GM12878 (cell line): ENCODE results near the gene WNK1.
"Not testable (repeated sequence)": the region's sequence is repeated elsewhere in the genome, so short reads cannot be mapped to it uniquely, and the experiment has no call there.

ENCODE experiments used
- ATF2 ChIP-seq: IDR thresholded peaks from 2 replicates; pipeline ENCODE4 v1.6.1; 2012; ENCODE audit warnings: low read length, inconsistent platforms
- BHLHE40 ChIP-seq, 2 experiments: fragments of 450-650 bp in 1 of 2; IDR thresholded peaks; 2 replicates each; pipeline ENCODE4 v1.6.1; 2011 to 2017; ENCODE audit warnings: low read depth in 2 of 2, borderline replicate concordance in 1 of 2, improper control_type of control experiment in 1 of 2, low read length in 1 of 2, mild to moderate bottlenecking in 1 of 2
- CTCF ChIP-seq, 3 experiments: IDR thresholded peaks in 2 of 3; conservative IDR thresholded peaks in 1 of 3; 2 replicates each; pipeline ENCODE4 v1.5.1; 2011; ENCODE audit warnings: low read depth in 3 of 3, low read length in 3 of 3, mild to moderate bottlenecking in 3 of 3, control low read depth in 2 of 3, moderate library complexity in 2 of 3, inconsistent platforms in 1 of 3, mixed read lengths in 1 of 3; ENCODE audit not compliant: control insufficient read depth in 2 of 3, insufficient read depth in 1 of 3; ENCODE audit errors: extremely low read depth in 1 of 3
- EZH2 ChIP-seq: IDR thresholded peaks from 2 replicates; pipeline ENCODE4 v1.6.1; 2012; ENCODE audit warnings: low read depth, mild to moderate bottlenecking, control low read depth, inconsistent platforms, low read length, borderline replicate concordance; ENCODE audit not compliant: control insufficient read depth
- PAX8 ChIP-seq: fragments of 450-650 bp; IDR thresholded peaks from 2 replicates; pipeline ENCODE4 v1.6.1; 2017; ENCODE audit warnings: mild to moderate bottlenecking, moderate library complexity
- POLR2A ChIP-seq: IDR thresholded peaks from 2 replicates; pipeline ENCODE4 v1.6.1; 2011; ENCODE audit warnings: low read depth, mild to moderate bottlenecking, low read length
- RCOR1 ChIP-seq: conservative IDR thresholded peaks from 2 replicates; pipeline ENCODE4 v1.6.1; 2012; ENCODE audit warnings: low read depth, low read length, improper control_type of control experiment
- TCF12 ChIP-seq: IDR thresholded peaks from 2 replicates; pipeline ENCODE4 v1.6.1; 2011; ENCODE audit warnings: low read depth, mild to moderate bottlenecking, low read length
- TF ChIP-seq, protein P1 (sequence below): fragments of 450-650 bp; IDR thresholded peaks from 2 replicates; pipeline ENCODE4 v1.6.1; 2017; ENCODE audit warnings: mild to moderate bottlenecking

DNA sequence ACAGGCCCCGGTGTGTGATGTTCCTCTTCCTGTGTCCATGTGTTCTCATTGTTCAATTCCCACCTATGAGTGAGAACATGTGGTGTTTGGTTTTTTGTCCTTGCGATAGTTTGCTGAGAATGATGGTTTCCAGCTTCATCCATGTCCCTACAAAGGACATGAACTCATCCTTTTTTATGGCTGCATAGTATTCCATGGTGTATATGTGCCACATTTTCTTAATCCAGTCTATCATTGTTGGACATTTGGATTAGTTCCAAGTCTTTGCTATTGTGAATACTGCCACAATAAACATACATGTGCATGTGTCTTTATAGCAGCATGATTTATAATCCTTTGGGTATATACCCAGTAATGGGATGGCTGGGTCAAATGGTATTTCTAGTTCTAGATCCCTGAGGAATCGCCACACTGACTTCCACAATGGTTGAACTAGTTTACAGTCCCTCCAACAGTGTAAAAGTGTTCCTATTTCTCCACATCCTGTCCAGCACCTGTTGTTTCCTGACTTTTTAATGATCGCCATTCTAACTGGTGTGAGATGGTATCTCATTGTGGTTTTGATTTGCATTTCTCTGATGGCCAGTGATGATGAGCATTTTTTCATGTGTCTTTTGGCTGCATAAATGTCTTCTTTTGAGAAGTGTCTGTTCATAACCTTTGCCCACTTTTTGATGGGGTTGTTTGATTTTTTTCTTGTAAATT lies 97.5 kb downstream of the WNK1 start:
- not testable (repeated sequence) for TF ChIP-seq POLR2A; ATF2; RCOR1; EZH2; TCF12; BHLHE40 (IDR thresholded peaks at IDR 0.05; ENCODE audit: borderline replicate concordance in 1 of 2, low read depth in 2 of 2, low read length in 1 of 2); PAX8; CTCF (IDR thresholded peaks at IDR 0.05 in 2 of 3, conservative IDR thresholded peaks at IDR 0.05 in 1 of 3; ENCODE audit: control insufficient read depth in 2 of 3, extremely low read depth in 1 of 3, insufficient read depth in 1 of 3, low read depth in 3 of 3, low read length in 3 of 3)
- TF ChIP-seq, protein P1, sequence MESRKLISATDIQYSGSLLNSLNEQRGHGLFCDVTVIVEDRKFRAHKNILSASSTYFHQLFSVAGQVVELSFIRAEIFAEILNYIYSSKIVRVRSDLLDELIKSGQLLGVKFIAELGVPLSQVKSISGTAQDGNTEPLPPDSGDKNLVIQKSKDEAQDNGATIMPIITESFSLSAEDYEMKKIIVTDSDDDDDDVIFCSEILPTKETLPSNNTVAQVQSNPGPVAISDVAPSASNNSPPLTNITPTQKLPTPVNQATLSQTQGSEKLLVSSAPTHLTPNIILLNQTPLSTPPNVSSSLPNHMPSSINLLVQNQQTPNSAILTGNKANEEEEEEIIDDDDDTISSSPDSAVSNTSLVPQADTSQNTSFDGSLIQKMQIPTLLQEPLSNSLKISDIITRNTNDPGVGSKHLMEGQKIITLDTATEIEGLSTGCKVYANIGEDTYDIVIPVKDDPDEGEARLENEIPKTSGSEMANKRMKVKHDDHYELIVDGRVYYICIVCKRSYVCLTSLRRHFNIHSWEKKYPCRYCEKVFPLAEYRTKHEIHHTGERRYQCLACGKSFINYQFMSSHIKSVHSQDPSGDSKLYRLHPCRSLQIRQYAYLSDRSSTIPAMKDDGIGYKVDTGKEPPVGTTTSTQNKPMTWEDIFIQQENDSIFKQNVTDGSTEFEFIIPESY: not testable (repeated sequence)
